ENCODE results near the gene GOLGA6L10. TPM values are rescaled to one million over a fixed set of nuclear protein-coding genes. Genes with fewer than 3 reads are reported as not detected.
"Not testable (repeated sequence)": the region's sequence is repeated elsewhere in the genome, so short reads cannot be mapped to it uniquely, and the experiment has no call there.

The GOLGA6L10 gene
- total RNA-seq, 1 experiment from 2014 or later = 2.0 TPM

GRCh38 chr15:82326896-82327295 lies 22.4 kb downstream of the GOLGA6L10 start:
- H3K4me3 Mint-ChIP-seq; H4K8ac ChIP-seq (replicated peaks; ENCODE audit: insufficient read length, low read depth, low read length); H3K9ac ChIP-seq (ENCODE audit: extremely low read depth, insufficient read length, low read length); H2AFZ ChIP-seq (ENCODE audit: low read length); H3K23ac ChIP-seq (ENCODE audit: insufficient read length, low read depth, low read length); H3K14ac ChIP-seq (ENCODE audit: insufficient read depth, low read length); H3K36me3 Mint-ChIP-seq (ENCODE audit: insufficient read depth in 1 of 3, low read depth in 3 of 3); H2BK5ac ChIP-seq (ENCODE audit: insufficient read length, low read length); H2BK15ac ChIP-seq (ENCODE audit: low read depth, low read length); H3K27me3 Mint-ChIP-seq (ENCODE audit: low read depth); H4K5ac ChIP-seq (ENCODE audit: insufficient read length, low read depth, low read length); H3K4ac ChIP-seq (ENCODE audit: low read depth, low read length); H4K91ac ChIP-seq (ENCODE audit: insufficient read length, low read depth, low read length); H2BK12ac ChIP-seq (ENCODE audit: insufficient read length, low read depth, low read length); H3K9me3 Mint-ChIP-seq; H3K4me1 Mint-ChIP-seq; H3K79me2 ChIP-seq (ENCODE audit: insufficient read depth, low read length); H3K27me3 ChIP-seq (ENCODE audit: insufficient read depth, low read length); H2BK20ac ChIP-seq (ENCODE audit: low read depth, low read length, poor library complexity, severe bottlenecking); H3K23me2 ChIP-seq (ENCODE audit: insufficient read length, low read depth, low read length, poor library complexity, severe bottlenecking); H2BK120ac ChIP-seq (ENCODE audit: low read depth, low read length, poor library complexity, severe bottlenecking); H3K56ac ChIP-seq (ENCODE audit: insufficient read length, low read depth, low read length); H3K27ac ChIP-seq (ENCODE audit: insufficient read length, low read depth, low read length); H3T11ph ChIP-seq (ENCODE audit: low read length); DNase-seq; H3K27ac Mint-ChIP-seq; H4K20me1 ChIP-seq (ENCODE audit: control insufficient read depth, insufficient read depth, insufficient read length); H3K79me1 ChIP-seq (ENCODE audit: insufficient read depth, low read depth, low read length, poor library complexity, severe bottlenecking); H2AK5ac ChIP-seq (ENCODE audit: insufficient read length, low read length); H3K9me3 ChIP-seq (ENCODE audit: control insufficient read depth, low read depth, low read length); H3K4me1 ChIP-seq (ENCODE audit: insufficient read depth, low read length); H3K4me2 ChIP-seq (ENCODE audit: insufficient read depth, insufficient read length, low read length); H3K18ac ChIP-seq (ENCODE audit: insufficient read length, low read depth, low read length): not testable (repeated sequence)
- WGBS (ENCODE audit: extremely low coverage, insufficient read length, low lambda C conversion rate) = no CpG with 5 or more reads among the region's 23 CpGs

DNA sequence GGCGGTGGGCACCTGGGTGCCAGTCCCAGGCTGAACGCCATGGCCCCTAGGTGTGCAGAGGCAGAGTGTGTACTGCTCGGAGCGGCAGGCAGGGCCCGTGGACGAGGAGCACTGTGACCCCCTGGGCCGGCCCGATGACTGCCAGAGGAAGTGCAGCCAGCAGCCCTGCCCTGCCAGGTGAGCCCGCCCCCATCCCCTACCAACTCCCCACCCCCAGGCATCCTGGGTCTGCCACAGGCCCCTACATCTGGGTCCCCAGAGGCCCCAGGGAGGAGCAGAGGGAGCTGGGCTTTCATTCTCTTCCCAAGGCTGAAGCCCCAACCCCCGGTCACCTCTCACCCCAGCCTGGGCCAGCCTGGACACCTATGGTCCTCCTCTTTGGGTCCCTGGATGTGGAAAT lies 23.6 kb downstream of the GOLGA6L10 start:
- H3K23ac ChIP-seq (ENCODE audit: insufficient read length, low read depth, low read length); H2AFZ ChIP-seq (ENCODE audit: low read length); H2BK12ac ChIP-seq (ENCODE audit: insufficient read length, low read depth, low read length); H2BK20ac ChIP-seq (ENCODE audit: low read depth, low read length, poor library complexity, severe bottlenecking); H3K4ac ChIP-seq (ENCODE audit: low read depth, low read length); H3K36me3 Mint-ChIP-seq (ENCODE audit: insufficient read depth in 1 of 3, low read depth in 3 of 3); H3K9me3 Mint-ChIP-seq; H3K56ac ChIP-seq (ENCODE audit: insufficient read length, low read depth, low read length); H3T11ph ChIP-seq (ENCODE audit: low read length); H3K79me2 ChIP-seq (ENCODE audit: insufficient read depth, low read length); H3K14ac ChIP-seq (ENCODE audit: insufficient read depth, low read length); H4K5ac ChIP-seq (ENCODE audit: insufficient read length, low read depth, low read length); H2BK15ac ChIP-seq (ENCODE audit: low read depth, low read length); H2BK5ac ChIP-seq (ENCODE audit: insufficient read length, low read length); H4K20me1 ChIP-seq (ENCODE audit: control insufficient read depth, insufficient read depth, insufficient read length); H3K9me3 ChIP-seq (ENCODE audit: control insufficient read depth, low read depth, low read length); DNase-seq; H3K27ac ChIP-seq (ENCODE audit: insufficient read length, low read depth, low read length); H3K27me3 ChIP-seq (ENCODE audit: insufficient read depth, low read length); H3K27me3 Mint-ChIP-seq (ENCODE audit: low read depth); H2AK5ac ChIP-seq (ENCODE audit: insufficient read length, low read length); H3K27ac Mint-ChIP-seq; H3K23me2 ChIP-seq (ENCODE audit: insufficient read length, low read depth, low read length, poor library complexity, severe bottlenecking); H3K4me1 Mint-ChIP-seq; H2BK120ac ChIP-seq (ENCODE audit: low read depth, low read length, poor library complexity, severe bottlenecking); H3K4me3 Mint-ChIP-seq; H3K4me2 ChIP-seq (ENCODE audit: insufficient read depth, insufficient read length, low read length); H3K18ac ChIP-seq (ENCODE audit: insufficient read length, low read depth, low read length); H3K9ac ChIP-seq (ENCODE audit: extremely low read depth, insufficient read length, low read length); H3K79me1 ChIP-seq (ENCODE audit: insufficient read depth, low read depth, low read length, poor library complexity, severe bottlenecking); H4K8ac ChIP-seq (replicated peaks; ENCODE audit: insufficient read length, low read depth, low read length); H3K4me1 ChIP-seq (ENCODE audit: insufficient read depth, low read length); H4K91ac ChIP-seq (ENCODE audit: insufficient read length, low read depth, low read length): not testable (repeated sequence)
- WGBS (ENCODE audit: extremely low coverage, insufficient read length, low lambda C conversion rate) = no CpG with 5 or more reads among the region's 10 CpGs
